ENCODE data around the gene SLFN12L.

SLFN12L gene

GRCh38 chr17:35433075-35433894 lies 104.2 kb downstream of the SLFN12L start:
- peak; percentile 26 for DNase-seq (ENCODE audit: extremely low spot score)
- ChIA-PET POLR2A (interaction anchor here (0.7 to 1.1 kb wide), 2 partner anchors 60 to 190 kb away, joined by 3 to 7 read pairs; partner anchors contain the start of genes SLFN11 and SLFN5), CTCF (interaction anchor here (0.6 kb wide), 1 partner anchor 106 kb away, joined by 5 read pairs; no protein-coding TSS in a partner anchor)
- TF ChIP-seq LEF1 (IDR thresholded peaks at IDR 0.05; ENCODE audit: borderline replicate concordance): no peak
- TF ChIP-seq ZNF384 (IDR thresholded peaks at IDR 0.05): no peak
- no peak for TF ChIP-seq ELF4 (IDR thresholded peaks at IDR 0.05)
- no peak for TF ChIP-seq ARNT (IDR thresholded peaks at IDR 0.05)
- no peak for TF ChIP-seq L3MBTL2 (conservative IDR thresholded peaks at IDR 0.05)
- no peak for TF ChIP-seq SP1 (IDR thresholded peaks at IDR 0.05)
- no peak for TF ChIP-seq NFRKB (IDR thresholded peaks at IDR 0.05)
- TF ChIP-seq CTBP1 (IDR thresholded peaks at IDR 0.05; ENCODE audit: borderline replicate concordance): no peak
- TF ChIP-seq FOXK2 (IDR thresholded peaks at IDR 0.05): no peak
- TF ChIP-seq PKNOX1 (IDR thresholded peaks at IDR 0.05): no peak
- TF ChIP-seq FOXA1 (IDR thresholded peaks at IDR 0.05): no peak
- no peak for TF ChIP-seq FOXM1 (IDR thresholded peaks at IDR 0.05; ENCODE audit: borderline replicate concordance)
- TF ChIP-seq HDGF (IDR thresholded peaks at IDR 0.05; ENCODE audit: borderline replicate concordance): no peak
- no peak for TF ChIP-seq BHLHE40 (IDR thresholded peaks at IDR 0.05; ENCODE audit: borderline replicate concordance)
- TF ChIP-seq SUZ12 (IDR thresholded peaks at IDR 0.05): no peak
- no peak for TF ChIP-seq TARDBP (IDR thresholded peaks at IDR 0.05)

- TF ChIP-seq BHLHE40 (IDR thresholded peaks at IDR 0.05; ENCODE audit: borderline replicate concordance) (no peak), ARNT (IDR thresholded peaks at IDR 0.05) (no peak), LEF1 (IDR thresholded peaks at IDR 0.05; ENCODE audit: borderline replicate concordance) (no peak), SUZ12 (IDR thresholded peaks at IDR 0.05) (no peak), HDGF (IDR thresholded peaks at IDR 0.05; ENCODE audit: borderline replicate concordance) (no peak), ELF4 (IDR thresholded peaks at IDR 0.05) (no peak), NFRKB (IDR thresholded peaks at IDR 0.05) (no peak), SP1 (IDR thresholded peaks at IDR 0.05) (no peak), FOXK2 (IDR thresholded peaks at IDR 0.05) (no peak), FOXA1 (IDR thresholded peaks at IDR 0.05) (no peak), CTBP1 (IDR thresholded peaks at IDR 0.05; ENCODE audit: borderline replicate concordance) (no peak), ZNF384 (IDR thresholded peaks at IDR 0.05) (no peak), L3MBTL2 (conservative IDR thresholded peaks at IDR 0.05) (no peak), PKNOX1 (IDR thresholded peaks at IDR 0.05) (no peak), TARDBP (IDR thresholded peaks at IDR 0.05) (no peak), FOXM1 (IDR thresholded peaks at IDR 0.05; ENCODE audit: borderline replicate concordance) (no peak)
- no peak for DNase-seq (ENCODE audit: extremely low spot score)
- POLR2A ChIA-PET: no interaction called here
- CTCF ChIA-PET: interaction anchor here (0.6 kb wide), 1 partner anchor 107 kb away, joined by 5 read pairs; no protein-coding TSS in a partner anchor
These were observed 105.1 kb downstream of the SLFN12L start, which contains the start of gene SLFN12 for GRCh38 chr17:35432176-35433074. Gene SLFN12, minus strand, starts transcription at chr17:35432500. Its CDS starts 9,472 bp downstream, at chr17:35423028.

GRCh38 chr17:35429702-35430101 lies 107.8 kb downstream of the SLFN12L start:
- no peak for DNase-seq (ENCODE audit: extremely low spot score)
- ChIA-PET POLR2A (no interaction called here), CTCF (no interaction called here)
- TF ChIP-seq LEF1 (IDR thresholded peaks at IDR 0.05; ENCODE audit: borderline replicate concordance): no peak
- no peak for TF ChIP-seq TARDBP (IDR thresholded peaks at IDR 0.05)
- no peak for TF ChIP-seq HDGF (IDR thresholded peaks at IDR 0.05; ENCODE audit: borderline replicate concordance)
- TF ChIP-seq FOXK2 (IDR thresholded peaks at IDR 0.05): no peak
- no peak for TF ChIP-seq FOXM1 (IDR thresholded peaks at IDR 0.05; ENCODE audit: borderline replicate concordance)
- TF ChIP-seq PKNOX1 (IDR thresholded peaks at IDR 0.05): no peak
- TF ChIP-seq SUZ12 (IDR thresholded peaks at IDR 0.05): no peak
- no peak for TF ChIP-seq CTBP1 (IDR thresholded peaks at IDR 0.05; ENCODE audit: borderline replicate concordance)
- TF ChIP-seq ZNF384 (IDR thresholded peaks at IDR 0.05): no peak
- TF ChIP-seq BHLHE40 (IDR thresholded peaks at IDR 0.05; ENCODE audit: borderline replicate concordance): no peak
- TF ChIP-seq SP1 (IDR thresholded peaks at IDR 0.05): no peak
- TF ChIP-seq FOXA1 (IDR thresholded peaks at IDR 0.05): no peak

GRCh38 chr17:35428229-35428628 lies 109.2 kb downstream of the SLFN12L start:
- DNase-seq (ENCODE audit: extremely low spot score): no peak
- POLR2A ChIA-PET: no interaction called here
- CTCF ChIA-PET: no interaction called here
- no peak for TF ChIP-seq TARDBP (IDR thresholded peaks at IDR 0.05)
- no peak for TF ChIP-seq HDGF (IDR thresholded peaks at IDR 0.05; ENCODE audit: borderline replicate concordance)
- TF ChIP-seq ARNT (IDR thresholded peaks at IDR 0.05): no peak
- no peak for TF ChIP-seq PKNOX1 (IDR thresholded peaks at IDR 0.05)
- no peak for TF ChIP-seq ELF4 (IDR thresholded peaks at IDR 0.05)
- no peak for TF ChIP-seq L3MBTL2 (conservative IDR thresholded peaks at IDR 0.05)
- no peak for TF ChIP-seq NFRKB (IDR thresholded peaks at IDR 0.05)
- no peak for TF ChIP-seq SUZ12 (IDR thresholded peaks at IDR 0.05)
- TF ChIP-seq LEF1 (IDR thresholded peaks at IDR 0.05; ENCODE audit: borderline replicate concordance): no peak
- no peak for TF ChIP-seq CTBP1 (IDR thresholded peaks at IDR 0.05; ENCODE audit: borderline replicate concordance)
- no peak for TF ChIP-seq BHLHE40 (IDR thresholded peaks at IDR 0.05; ENCODE audit: borderline replicate concordance)
- TF ChIP-seq FOXM1 (IDR thresholded peaks at IDR 0.05; ENCODE audit: borderline replicate concordance): no peak
- no peak for TF ChIP-seq FOXK2 (IDR thresholded peaks at IDR 0.05)
- TF ChIP-seq FOXA1 (IDR thresholded peaks at IDR 0.05): no peak
- TF ChIP-seq ZNF384 (IDR thresholded peaks at IDR 0.05): no peak
- no peak for TF ChIP-seq SP1 (IDR thresholded peaks at IDR 0.05)
